ENCODE measurements around the gene MAPK7.

DNA sequence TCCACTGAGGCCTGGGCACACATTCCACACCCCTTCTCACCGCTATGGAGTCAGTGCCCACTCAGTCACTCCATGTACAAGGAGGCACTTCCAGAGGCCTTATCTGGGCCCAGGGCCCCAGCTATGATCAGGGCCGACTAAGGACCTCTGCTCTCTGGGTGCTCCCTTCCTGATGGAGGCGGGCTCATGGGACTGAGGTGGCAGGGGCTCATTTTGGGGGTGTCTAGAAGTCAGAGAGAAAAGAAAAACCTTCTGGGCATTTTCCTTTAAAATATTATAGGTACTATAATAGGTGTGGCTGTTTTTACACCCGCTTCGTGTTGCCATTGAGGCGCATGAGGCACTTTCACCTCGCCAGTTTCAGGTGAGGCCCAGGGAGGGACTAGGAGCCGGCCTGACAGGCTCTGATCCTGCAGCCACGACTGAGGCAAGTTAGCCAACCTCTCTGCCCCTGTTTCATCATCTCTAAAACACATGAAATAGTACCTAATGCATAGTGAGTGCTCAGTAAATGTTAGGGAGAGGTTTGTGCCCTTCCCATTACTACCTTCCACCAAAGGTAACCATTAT lies 30.1 kb upstream of the MAPK7 start:
- TF ChIP-seq CTCF (IDR thresholded peaks at IDR 0.05) (no peak), POLR2A (IDR thresholded peaks at IDR 0.05) (no peak)

Data from Peyer's patch (tissue), 4 donors.